H1 (cell line): ENCODE results near the gene GRIK2. TPM values are rescaled to one million over a fixed set of nuclear protein-coding genes. Genes with fewer than 3 reads are reported as not detected.

ENCODE experiments used
- CTCF ChIA-PET: fragments of 300-600 bp; sonication (Branson Sonifier 250); formaldehyde crosslinking; loops from one replicate; lab custom pipeline; 2021; ENCODE audit not compliant: partially characterized antibody; lab: Charles Lee
- POLR2A ChIA-PET: fragments of 300-600 bp; sonication (Branson Sonifier 250); formaldehyde crosslinking; loops from one replicate; lab custom pipeline; 2021; ENCODE audit warnings: inconsistent platforms; ENCODE audit not compliant: partially characterized antibody; lab: Charles Lee
- DNase-seq, 2 experiments: peaks; one replicate each; pipeline versions ENCODE4 v3.0.0 to v3.0.0-alpha.2; 2010 to 2022; ENCODE audit warnings: low spot score in 2 of 2, low read depth in 1 of 2, mixed read lengths in 1 of 2
- FAIRE-seq: peaks from 2 replicates; lab custom pipeline; 2011; peaks lifted over from hg19 to GRCh38; lab: Jason Lieb, UNC
- H2AFZ ChIP-seq: 2 replicates; pipeline ENCODE4 v1.8.1; 2012; ENCODE audit warnings: low read length, inconsistent platforms
- H2AK5ac ChIP-seq: 2 replicates; pipeline ENCODE4 v1.6.1; 2013; ENCODE audit warnings: low read depth, low read length
- H2BK120ac ChIP-seq: replicated peaks from 2 replicates; pipeline ENCODE3; 2013; ENCODE audit warnings: low read depth, low read length, inconsistent platforms
- H2BK12ac ChIP-seq: 2 replicates; pipeline ENCODE4 v1.6.1; 2013; ENCODE audit warnings: low read depth, low read length
- H2BK15ac ChIP-seq: 2 replicates; pipeline ENCODE4 v1.6.1; 2013; ENCODE audit warnings: low read length
- H2BK20ac ChIP-seq: 2 replicates; pipeline ENCODE4 v1.6.1; 2013; ENCODE audit warnings: low read length
- H2BK5ac ChIP-seq: 2 replicates; pipeline ENCODE4 v1.6.1; 2013; ENCODE audit warnings: low read depth, low read length
- H3K14ac ChIP-seq: 2 replicates; pipeline ENCODE4 v1.6.1; 2013; ENCODE audit warnings: inconsistent platforms; ENCODE audit not compliant: insufficient read length
- H3K18ac ChIP-seq: 2 replicates; pipeline ENCODE4 v1.6.1; 2013; ENCODE audit warnings: low read length; ENCODE audit errors: extremely low read depth
- H3K23ac ChIP-seq: 2 replicates; pipeline ENCODE4 v1.6.1; 2013; ENCODE audit warnings: inconsistent platforms; ENCODE audit not compliant: insufficient read length
- H3K23me2 ChIP-seq: 2 replicates; pipeline ENCODE4 v1.6.1; 2013; ENCODE audit warnings: low read depth, low read length
- H3K27ac ChIP-seq: 2 replicates; pipeline ENCODE4 v1.6.1; 2011; ENCODE audit warnings: low read depth, low read length, inconsistent platforms
- H3K27me3 ChIP-seq, 4 experiments: replicated peaks in 1 of 4; 1 replicate in 1 of 4; 2 replicates in 3 of 4; pipeline versions ENCODE4 v1.6.1 to v1.8.1; 2011 to 2013; ENCODE audit warnings: low read length in 3 of 4, mild to moderate bottlenecking in 3 of 4, inconsistent platforms in 2 of 4, mixed read lengths in 2 of 4, moderate library complexity in 1 of 4; ENCODE audit not compliant: control insufficient read depth in 3 of 4, insufficient read depth in 3 of 4; ENCODE audit errors: extremely low read depth in 1 of 4
- H3K36me3 ChIP-seq, 4 experiments: 2 replicates each; pipeline versions ENCODE4 v1.6.1 to v1.8.1; 2011 to 2013; ENCODE audit warnings: mild to moderate bottlenecking in 4 of 4, low read length in 3 of 4, moderate library complexity in 2 of 4, control low read depth in 1 of 4, inconsistent platforms in 1 of 4; ENCODE audit not compliant: insufficient read depth in 4 of 4, control insufficient read depth in 2 of 4
- H3K4ac ChIP-seq: replicated peaks from 2 replicates; pipeline ENCODE3; 2013; ENCODE audit warnings: low read length, low read depth, mixed read lengths, inconsistent platforms; ENCODE audit not compliant: insufficient read length
- H3K4me1 ChIP-seq, 4 experiments: replicated peaks in 1 of 4; 1 replicate in 1 of 4; 2 replicates in 3 of 4; pipeline versions ENCODE4 v1.6.1 to v1.8.1; 2011 to 2013; ENCODE audit warnings: low read length in 3 of 4, inconsistent platforms in 2 of 4, mixed read lengths in 1 of 4; ENCODE audit not compliant: insufficient read depth in 4 of 4, control insufficient read depth in 3 of 4
- H3K4me2 ChIP-seq, 2 experiments: 2 replicates each; pipeline versions ENCODE4 v1.6.1 to v1.8.1; 2011 to 2013; ENCODE audit warnings: low read depth in 2 of 2, low read length in 2 of 2, control low read depth in 1 of 2, inconsistent platforms in 1 of 2, mild to moderate bottlenecking in 1 of 2; ENCODE audit not compliant: insufficient read depth in 1 of 2
- H3K4me3 ChIP-seq, 4 experiments: fragments of 200-600, 300-600 bp in 1 of 4; sonication (generic), shearing (Covaris generic), sonication (Bioruptor Twin) in 1 of 4; 2 replicates each; pipeline versions ENCODE4 v1.5.1 to v1.8.1; 2011 to 2016; ENCODE audit warnings: low read length in 4 of 4, low read depth in 3 of 4, control low read depth in 2 of 4, inconsistent platforms in 2 of 4, mild to moderate bottlenecking in 2 of 4, mixed read lengths in 1 of 4, moderate library complexity in 1 of 4; ENCODE audit not compliant: insufficient read depth in 2 of 4; ENCODE audit errors: extremely low read depth in 1 of 4
- H3K56ac ChIP-seq: replicated peaks from 2 replicates; pipeline ENCODE3; 2013; ENCODE audit warnings: low read depth, mild to moderate bottlenecking, mixed read lengths, low read length, inconsistent platforms; ENCODE audit not compliant: insufficient read length
- H3K79me1 ChIP-seq: 2 replicates; pipeline ENCODE4 v1.6.1; 2013; ENCODE audit warnings: low read depth, low read length, control low read depth
- H3K79me2 ChIP-seq, 2 experiments: 2 replicates each; pipeline versions ENCODE4 v1.6.1 to v1.8.1; 2012 to 2013; ENCODE audit warnings: low read length in 2 of 2, mild to moderate bottlenecking in 2 of 2, inconsistent platforms in 1 of 2; ENCODE audit not compliant: insufficient read depth in 2 of 2, control insufficient read depth in 1 of 2
- H3K9ac ChIP-seq, 4 experiments: replicated peaks in 1 of 4; 1 replicate in 1 of 4; 2 replicates in 3 of 4; pipeline versions ENCODE4 v1.6.1 to v1.8.1; 2011 to 2013; ENCODE audit warnings: low read depth in 3 of 4, low read length in 3 of 4, control low read depth in 2 of 4, mild to moderate bottlenecking in 2 of 4, moderate library complexity in 2 of 4, inconsistent platforms in 1 of 4; ENCODE audit errors: extremely low read depth in 1 of 4
- H3K9me3 ChIP-seq, 2 experiments: 2 replicates each; pipeline versions ENCODE4 v1.6.1 to v1.8.1; 2012 to 2013; ENCODE audit warnings: mild to moderate bottlenecking in 2 of 2, moderate library complexity in 2 of 2, control low read depth in 1 of 2, inconsistent platforms in 1 of 2, low read depth in 1 of 2, low read length in 1 of 2, mixed read lengths in 1 of 2; ENCODE audit not compliant: insufficient read depth in 2 of 2
- H4K20me1 ChIP-seq, 2 experiments: replicated peaks in 1 of 2; 2 replicates each; pipeline versions ENCODE3 to v1.8.1; 2011 to 2013; ENCODE audit warnings: inconsistent platforms in 2 of 2, low read length in 2 of 2, mild to moderate bottlenecking in 1 of 2; ENCODE audit not compliant: insufficient read depth in 2 of 2, control insufficient read depth in 1 of 2
- H4K5ac ChIP-seq: 2 replicates; pipeline ENCODE4 v1.6.1; 2013; ENCODE audit warnings: low read length, low read depth, mixed read lengths, inconsistent platforms; ENCODE audit not compliant: insufficient read length
- H4K8ac ChIP-seq: 2 replicates; pipeline ENCODE4 v1.8.0; 2013; ENCODE audit warnings: mild to moderate bottlenecking, moderate library complexity, low read length, inconsistent platforms; ENCODE audit not compliant: insufficient read depth; ENCODE audit errors: extremely low read depth
- H4K91ac ChIP-seq: replicated peaks from 2 replicates; pipeline ENCODE3; 2013; ENCODE audit warnings: low read length, mixed read lengths, inconsistent platforms; ENCODE audit not compliant: insufficient read length
- ASH2L ChIP-seq: fragments of 200-600, 300-600 bp; sonication (generic); IDR thresholded peaks from one replicate; pipeline ENCODE4 v1.7.1; 2017; ENCODE audit warnings: low read length
- CTCF ChIP-seq, 3 experiments: IDR thresholded peaks; 1 replicate in 2 of 3; 2 replicates in 1 of 3; pipeline versions ENCODE4 v1.5.1 to v1.6.1; 2011; ENCODE audit warnings: low read length in 3 of 3, mild to moderate bottlenecking in 3 of 3, inconsistent platforms in 2 of 3, low read depth in 1 of 3, moderate library complexity in 1 of 3; ENCODE audit not compliant: insufficient read depth in 1 of 3; ENCODE audit errors: control extremely low read depth in 1 of 3
- GTF2F1 ChIP-seq: IDR thresholded peaks from 2 replicates; pipeline ENCODE4 v1.6.1; 2012; ENCODE audit warnings: low read depth, low read length, improper control_type of control experiment, borderline replicate concordance
- MAX ChIP-seq: IDR thresholded peaks from 2 replicates; pipeline ENCODE4 v1.6.1; 2012; ENCODE audit warnings: inconsistent platforms
- RAD21 ChIP-seq, 2 experiments: IDR thresholded peaks in 1 of 2; conservative IDR thresholded peaks in 1 of 2; 2 replicates each; pipeline ENCODE4 v1.6.1; 2011; ENCODE audit warnings: low read depth in 2 of 2, low read length in 2 of 2, improper control_type of control experiment in 1 of 2, inconsistent platforms in 1 of 2, mild to moderate bottlenecking in 1 of 2, moderate library complexity in 1 of 2
- SIRT6 ChIP-seq: IDR thresholded peaks from one replicate; pipeline ENCODE4 v1.7.1; 2012; ENCODE audit warnings: low read length, inconsistent platforms
- SP1 ChIP-seq: IDR thresholded peaks from 2 replicates; pipeline ENCODE4 v1.6.1; 2011; ENCODE audit warnings: low read depth, low read length
- SP4 ChIP-seq: IDR thresholded peaks from 2 replicates; pipeline ENCODE4 v1.6.1; 2012; ENCODE audit warnings: low read length, inconsistent platforms
- YY1 ChIP-seq: IDR thresholded peaks from 2 replicates; pipeline ENCODE4 v1.6.1; 2011; ENCODE audit warnings: low read depth, mild to moderate bottlenecking, low read length
- WGBS, 2 experiments: shearing (Covaris generic) in 1 of 2; methylation state at CpG; one replicate each; pipeline versions ENCODE4 v1.1.6 to v1.1.7; 2013 to 2015; ENCODE audit warnings: low lambda C conversion rate in 2 of 2, mixed read lengths in 2 of 2, inconsistent platforms in 1 of 2, low coverage in 1 of 2, missing lambda C conversion rate in 1 of 2; ENCODE audit not compliant: insufficient replicate concordance in 2 of 2, insufficient coverage in 1 of 2, insufficient read length in 1 of 2; ENCODE audit errors: extremely low coverage in 1 of 2, missing lambda C conversion rate in 1 of 2; 5-methylcytosine and 5-hydroxymethylcytosine counted together
- polyA plus RNA-seq, 7 experiments: library from polyadenylated mRNA; depleted of rRNA in 3 of 7; stranded (reverse) in 5 of 7; unstranded in 2 of 7; fragments of >200 nt in 5 of 7; fragments of 200-250 nt in 2 of 7; gene quantifications; 1 replicate in 5 of 7; 2 replicates in 1 of 7; 4 replicates in 1 of 7; pipeline versions ENCODE4 v1.2.1 to v1.2.3, GENCODE V29; 2011 to 2013; ENCODE audit warnings: missing spikeins in 2 of 7, mixed read lengths in 2 of 7
- total RNA-seq: library from RNA; stranded (reverse); fragmentation: NEBNext Ultra II Directional; extraction: Animal tissue kit (Norgen Biotek cat#: 25700); gene quantifications from 2 replicates; pipeline ENCODE4 v1.2.1, GENCODE V29; 2021

Gene GRIK2
- total and polyA plus RNA-seq, 2 of the 8 experiments (the other 6 are each of a cell fraction or from before 2014, with no cell fraction given) = 1.8 to 2.2 TPM

GRCh38 chr6:101847690-101848089 lies 454.2 kb downstream of the GRIK2 start:
- H2BK5ac ChIP-seq = no peak overlapping the region
- no peaks in the 10 kb centered on the region for H3K9me3 ChIP-seq
- H3K4ac ChIP-seq = no peak overlapping the region
- no peak overlapping the region for H2BK20ac ChIP-seq
- no peak overlapping the region for H3K56ac ChIP-seq
- H3K14ac ChIP-seq = no peak overlapping the region
- peak overlapping the region; percentile 18 for H4K5ac ChIP-seq
- H3K9ac ChIP-seq = no peak overlapping the region
- H3K4me3 ChIP-seq = peak overlapping the region in 1 of 4 experiments; percentile 27; a peak in 2 of 8 replicates
- no peak overlapping the region for H3K23ac ChIP-seq
- H4K8ac ChIP-seq = no peak overlapping the region
- H2AFZ ChIP-seq = peak overlapping the region; percentile 95; the same call in 1 of the 2 replicates
- H3K79me1 ChIP-seq = no peaks in the 10 kb centered on the region
- peak overlapping the region; percentile 41; the same call in 1 of the 2 replicates for H2BK12ac ChIP-seq
- no peaks in the 10 kb centered on the region for H3K36me3 ChIP-seq
- H3K27me3 ChIP-seq = no peaks in the 10 kb centered on the region
- peak overlapping the region; percentile 66; the same call in 1 of the 2 replicates for H3K18ac ChIP-seq
- ChIA-PET CTCF (interaction anchor here (1.0 kb wide), 1 partner anchor 182 kb away, joined by 3 read pairs; no protein-coding TSS in a partner anchor), POLR2A (no interaction called here)
- no peak overlapping the region; the same call in 1 of the 2 replicates for H2BK15ac ChIP-seq
- H3K4me2 ChIP-seq = peak overlapping the region; percentile 53 to 67
- TF ChIP-seq CTCF (IDR thresholded peaks at IDR 0.05; ENCODE audit: control extremely low read depth in 1 of 3, insufficient read depth in 1 of 3, low read depth in 1 of 3, low read length in 3 of 3) (peak in 1 of 3 experiments; percentile 10; a peak in 1 of 4 replicates), SP4 (no peak), ASH2L (peak; percentile 21), YY1 (no peak), SP1 (0 out of 2 replicates have a peak, but pooled peaks have one; percentile 11), RAD21 (IDR thresholded peaks at IDR 0.05 in 1 of 2, conservative IDR thresholded peaks at IDR 0.05 in 1 of 2; ENCODE audit: low read depth in 2 of 2, low read length in 2 of 2) (peak; percentile 13 to 25; a peak in 2 of 4 replicates), MAX (peak; percentile 64; the same call in 1 of the 2 replicates), SIRT6 (no peak), GTF2F1 (no peak)
- peak; percentile 92 for FAIRE-seq
- no peak overlapping the region for H4K91ac ChIP-seq
- H3K27ac ChIP-seq = 0 out of 2 replicates have a peak overlapping the region, but pooled peaks have one; percentile 48
- 27% methylated on average over 3 of the region's 3 CpGs; no CpG with 5 or more reads in 1 of the 2 experiments for WGBS, 2 experiments
- H3K4me1 ChIP-seq = peaks cover 0 to 13% (median 5%) of the 10 kb centered on the region in 4 experiments; a peak in 4 of 7 replicates
- H2BK120ac ChIP-seq = no peak overlapping the region
- H4K20me1 ChIP-seq = no peaks in the 10 kb centered on the region
- H3K79me2 ChIP-seq = no peaks in the 10 kb centered on the region
- no peaks in the 10 kb centered on the region for H3K23me2 ChIP-seq
- DNase-seq = peak; percentile 13 to 45
- H2AK5ac ChIP-seq = no peak overlapping the region
